GM12878 (cell line): ENCODE measurements around the gene PCGF1. TPM values are rescaled to one million over a fixed set of nuclear protein-coding genes. Genes with fewer than 3 reads are reported as not detected.

Experiments
- ATAC-seq: fragments of 200-7000 bp; cut with Tn5 transposase; 3 replicates; pipeline ENCODE4 v1.9.1; 2020; ENCODE audit warnings: mild to moderate bottlenecking, moderate library complexity
- BruUV-seq: library from RNA; stranded (reverse); fragments of 400-500 nt; replicated peaks from 2 replicates; lab custom pipeline; 2021; lab: Mats Ljungman, UMichigan
- CTCF ChIA-PET: fragments of 300-600 bp; sonication (Branson Sonifier 250); formaldehyde crosslinking; extraction: SDS; loops from one replicate; lab custom pipeline; 2021; ENCODE audit warnings: inconsistent platforms; lab: Yijun Ruan, JAX
- POLR2A ChIA-PET: fragments of 350-600 bp; formaldehyde crosslinking; extraction: SDS; loops from one replicate; lab custom pipeline; 2021; ENCODE audit warnings: inconsistent platforms; lab: Charles Lee
- RAD21 ChIA-PET: fragments of 300-600 bp; sonication (Branson Sonifier 250); formaldehyde crosslinking; loops from one replicate; lab custom pipeline; 2023; ENCODE audit warnings: antibody characterized with exemption; ENCODE audit not compliant: unreplicated experiment; lab: Charles Lee
- SMC1A ChIA-PET: fragments of 300-600 bp; sonication (Branson Sonifier 250); formaldehyde crosslinking; loops from one replicate; lab custom pipeline; 2023; ENCODE audit not compliant: unreplicated experiment, uncharacterized antibody; lab: Charles Lee
- DNase-seq: peaks from one replicate; pipeline ENCODE4 v3.0.0-alpha.2; 2011; ENCODE audit warnings: low read depth, low spot score
- FAIRE-seq: peaks from 3 replicates; lab custom pipeline; 2011; peaks lifted over from hg19 to GRCh38; lab: Jason Lieb, UNC
- H2AFZ ChIP-seq: 2 replicates; pipeline ENCODE4 v1.6.0; 2011; ENCODE audit warnings: low read depth, low read length, control low read depth; ENCODE audit not compliant: control insufficient read depth
- H3K27ac ChIP-seq: 2 replicates; pipeline ENCODE4 v1.5.1; 2011; ENCODE audit warnings: control low read depth; ENCODE audit not compliant: control insufficient read depth, insufficient read depth
- H3K27me3 ChIP-seq, 2 experiments: replicated peaks in 1 of 2; 2 replicates each; pipeline versions ENCODE4 v1.6.0 to v1.6.1; 2011; ENCODE audit warnings: low read length in 1 of 2; ENCODE audit not compliant: control insufficient read depth in 2 of 2, insufficient read depth in 2 of 2
- H3K36me3 ChIP-seq, 2 experiments: 2 replicates each; pipeline ENCODE4 v1.5.1; 2011; ENCODE audit warnings: low read length in 1 of 2; ENCODE audit not compliant: control insufficient read depth in 2 of 2, insufficient read depth in 2 of 2
- H3K4me1 ChIP-seq: 2 replicates; pipeline ENCODE4 v1.6.1; 2011; ENCODE audit warnings: mild to moderate bottlenecking, low read length, moderate library complexity, mixed read lengths; ENCODE audit not compliant: control insufficient read depth, insufficient read depth
- H3K4me2 ChIP-seq: 2 replicates; pipeline ENCODE4 v1.6.0; 2011; ENCODE audit warnings: control low read depth; ENCODE audit not compliant: control insufficient read depth, insufficient read depth
- H3K4me3 ChIP-seq: fragments of 200-600 bp; sonication (generic); 2 replicates; pipeline ENCODE4 v1.5.1; 2016
- H3K79me2 ChIP-seq: 2 replicates; pipeline ENCODE4 v1.6.0; 2011; ENCODE audit warnings: low read length; ENCODE audit not compliant: control insufficient read depth, insufficient read depth
- H3K9ac ChIP-seq: 2 replicates; pipeline ENCODE4 v1.8.0; 2011; ENCODE audit warnings: low read length, control low read depth, mixed read lengths; ENCODE audit not compliant: control insufficient read depth, insufficient read depth
- H3K9me3 ChIP-seq: replicated peaks from 3 replicates; pipeline ENCODE4 v1.5.1; 2011; ENCODE audit warnings: mild to moderate bottlenecking, low read length; ENCODE audit not compliant: control insufficient read depth, insufficient read depth
- H4K20me1 ChIP-seq: 2 replicates; pipeline ENCODE4 v1.6.0; 2011; ENCODE audit not compliant: control insufficient read depth, insufficient read depth
- ATF7 ChIP-seq: fragments of 450-650 bp; IDR thresholded peaks from 2 replicates; pipeline ENCODE4 v1.6.1; 2016; ENCODE audit warnings: low read depth, mild to moderate bottlenecking
- CHD1 ChIP-seq: IDR thresholded peaks from 2 replicates; pipeline ENCODE4 v1.6.1; 2012; ENCODE audit warnings: low read depth, low read length, improper control_type of control experiment
- EP300 ChIP-seq, 2 experiments: fragments of 150-350 bp in 1 of 2; IDR thresholded peaks; 2 replicates each; pipeline ENCODE4 v1.6.1; 2011 to 2012; ENCODE audit warnings: low read depth in 2 of 2, low read length in 2 of 2, borderline replicate concordance in 1 of 2, improper control_type of control experiment in 1 of 2, inconsistent platforms in 1 of 2; ENCODE audit not compliant: control insufficient read depth in 1 of 2
- FOS ChIP-seq: IDR thresholded peaks from 3 replicates; pipeline ENCODE4 v1.6.1; 2011; ENCODE audit warnings: borderline replicate concordance; ENCODE audit not compliant: insufficient read length; ENCODE audit errors: extremely low read depth
- GATAD2B ChIP-seq: fragments of 450-650 bp; conservative IDR thresholded peaks from 2 replicates; pipeline ENCODE4 v1.6.1; 2017; ENCODE audit warnings: low read depth, mild to moderate bottlenecking, moderate library complexity
- HDGF ChIP-seq: fragments of 450-650 bp; IDR thresholded peaks from 2 replicates; pipeline ENCODE4 v1.6.1; 2016; ENCODE audit warnings: antibody characterized with exemption
- KLF5 ChIP-seq: fragments of 450-650 bp; IDR thresholded peaks from 2 replicates; pipeline ENCODE4 v1.6.1; 2014; ENCODE audit warnings: mild to moderate bottlenecking; ENCODE audit not compliant: partially characterized antibody
- NRF1 ChIP-seq: conservative IDR thresholded peaks from 2 replicates; pipeline ENCODE4 v1.6.1; 2011; ENCODE audit warnings: mild to moderate bottlenecking, low read depth, low read length, improper control_type of control experiment
- PAX8 ChIP-seq: fragments of 450-650 bp; IDR thresholded peaks from 2 replicates; pipeline ENCODE4 v1.6.1; 2017; ENCODE audit warnings: mild to moderate bottlenecking, moderate library complexity
- PBX3 ChIP-seq: IDR thresholded peaks from 2 replicates; pipeline ENCODE4 v1.6.1; 2011; ENCODE audit warnings: mild to moderate bottlenecking, low read depth, low read length, moderate library complexity; ENCODE audit not compliant: insufficient replicate concordance
- PML ChIP-seq: IDR thresholded peaks from 2 replicates; pipeline ENCODE4 v1.6.1; 2012; ENCODE audit warnings: low read length, inconsistent platforms
- SP1 ChIP-seq: IDR thresholded peaks from one replicate; pipeline ENCODE4 v1.6.1; 2011; ENCODE audit warnings: low read depth, low read length
- SPI1 ChIP-seq: IDR thresholded peaks from 2 replicates; pipeline ENCODE4 v1.6.1; 2011; ENCODE audit warnings: low read depth, mild to moderate bottlenecking, low read length, moderate library complexity, borderline replicate concordance; ENCODE audit not compliant: insufficient read depth
- TBL1XR1 ChIP-seq: IDR thresholded peaks from 2 replicates; pipeline ENCODE4 v1.6.1; 2012; ENCODE audit warnings: low read depth, low read length, improper control_type of control experiment
- ZBTB33 ChIP-seq: fragments of 450-650 bp; IDR thresholded peaks from 2 replicates; pipeline ENCODE4 v1.6.1; 2017; ENCODE audit warnings: mild to moderate bottlenecking
- ZNF217 ChIP-seq: fragments of 450-650 bp; IDR thresholded peaks from 2 replicates; pipeline ENCODE4 v1.6.1; 2017; ENCODE audit warnings: antibody characterized with exemption, mild to moderate bottlenecking
- ZNF24 ChIP-seq: fragments of 450-650 bp; IDR thresholded peaks from 2 replicates; pipeline ENCODE4 v1.6.1; 2017; ENCODE audit warnings: antibody characterized with exemption, mild to moderate bottlenecking
- ZNF622 ChIP-seq: fragments of 450-650 bp; IDR thresholded peaks from 2 replicates; pipeline ENCODE4 v1.6.1; 2017; ENCODE audit warnings: mild to moderate bottlenecking, inconsistent platforms
- WGBS: methylation state at CpG from one replicate; pipeline ENCODE4 v1.1.6; 2016; ENCODE audit warnings: low lambda C conversion rate; ENCODE audit not compliant: insufficient replicate concordance, insufficient coverage; ENCODE audit errors: missing lambda C conversion rate; 5-methylcytosine and 5-hydroxymethylcytosine counted together
- in situ Hi-C: fragments of 300-500 bp; cut with MboI; formaldehyde crosslinking; loops from 9 replicates; pipeline ENCODE4 v1.14.3; 2018; ENCODE audit warnings: mixed read lengths
- intact Hi-C: fragments of 100-400 bp; cut with micrococcal nuclease; formaldehyde crosslinking; loops from one replicate; pipeline ENCODE4 v1.14.2; 2022; ENCODE audit not compliant: unreplicated experiment
- polyA plus RNA-seq, 11 experiments: library from polyadenylated mRNA; depleted of rRNA in 4 of 11; unstranded in 6 of 11; stranded (reverse) in 5 of 11; fragments of >200 nt; fragmentation: Nextera tagmentation in 4 of 11; fragmentation: Illumina TruSeq in 1 of 11; extraction: Ambion mirVana in 4 of 11; extraction: Trizol in 1 of 11; gene quantifications; 1 replicate in 1 of 11; 2 replicates in 10 of 11; pipeline versions ENCODE4 v1.2.1 to v1.2.3, GENCODE V29; 2011 to 2016; ENCODE audit warnings: inconsistent platforms in 2 of 11, missing spikeins in 2 of 11, low read depth in 1 of 11
- total RNA-seq, 4 experiments: library from RNA; depleted of rRNA in 3 of 4; stranded (reverse); fragments of >200 nt in 3 of 4; fragmentation: Illumina TruSeq in 1 of 4; extraction: Trizol in 1 of 4; gene quantifications; 2 replicates each; pipeline versions ENCODE4 v1.2.1 to v1.2.3, GENCODE V29; 2013 to 2021
- TF ChIP-seq, protein P1 (sequence below): fragments of 450-650 bp; IDR thresholded peaks from 2 replicates; pipeline ENCODE4 v1.6.1; 2017; ENCODE audit warnings: low read depth, mild to moderate bottlenecking, moderate library complexity
- TF ChIP-seq, protein P2 (sequence below): IDR thresholded peaks from 2 replicates; pipeline ENCODE4 v1.6.1; 2012; ENCODE audit warnings: low read length, inconsistent platforms

PCGF1 gene
- total and polyA plus RNA-seq, 10 of the 15 experiments (the other 5 are each of a cell fraction or from before 2014, with no cell fraction given): 23.1 to 50.8 (median 27.4) TPM

DNA sequence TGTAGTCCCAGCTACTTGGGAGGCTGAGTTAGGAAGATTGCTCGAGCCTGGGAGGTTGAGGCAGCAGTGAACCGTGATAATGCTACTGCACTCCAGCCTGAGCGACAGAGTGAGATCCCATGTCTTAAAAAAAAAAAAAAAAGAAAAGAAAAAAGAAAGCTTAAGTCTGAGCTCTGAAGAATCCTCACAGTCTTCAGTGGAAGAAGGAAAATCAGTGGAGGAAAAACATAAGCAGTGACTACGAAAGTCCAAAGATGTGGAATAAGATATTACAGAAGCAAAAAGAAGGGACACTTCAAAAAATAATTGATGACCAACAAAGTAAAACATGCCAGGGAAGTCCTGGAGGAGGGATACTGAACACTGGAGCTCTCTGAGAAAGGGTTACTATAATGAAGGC is 2.8 kb upstream of the PCGF1 start:
- Histone ChIP-seq H4K20me1 (no peaks in the 10 kb centered on the region), H3K79me2 (peaks cover 12% of the 10 kb centered on the region), H3K4me1 (peaks cover 18% of the 10 kb centered on the region), H3K4me2 (no peak overlapping the region), H3K4me3 (no peak overlapping the region), H3K27ac (no peak overlapping the region), H3K9me3 (no peaks in the 10 kb centered on the region), H3K27me3 (peaks cover 13 to 17% of the 10 kb centered on the region in 2 experiments), H3K9ac (no peak overlapping the region), H2AFZ (no peak overlapping the region), H3K36me3 (peaks cover 0 to 7% of the 10 kb centered on the region in 2 experiments; a peak in 1 of 4 replicates)
- SMC1A ChIA-PET: interaction anchor here (0.7 to 5.2 kb wide), 7 partner anchors 9 to 76 kb away, joined by 3 to 71 read pairs (median 4); partner anchors contain the start of genes AUP1, DQX1 and HTRA2
- CTCF ChIA-PET: interaction anchor here (0.6 to 13.9 kb wide), 5 partner anchors 20 to 107 kb away, joined by 3 to 231 read pairs (median 8); partner anchors contain the start of genes AUP1, DQX1 and HTRA2
- WGBS: 62% methylated on average over 3 of the region's 4 CpGs
- in situ Hi-C loops: no loop called here
- ATAC-seq (no peak), FAIRE-seq (no peak), DNase-seq (no peak)
- BruUV-seq: no TSS peak
- TF ChIP-seq, protein P1, sequence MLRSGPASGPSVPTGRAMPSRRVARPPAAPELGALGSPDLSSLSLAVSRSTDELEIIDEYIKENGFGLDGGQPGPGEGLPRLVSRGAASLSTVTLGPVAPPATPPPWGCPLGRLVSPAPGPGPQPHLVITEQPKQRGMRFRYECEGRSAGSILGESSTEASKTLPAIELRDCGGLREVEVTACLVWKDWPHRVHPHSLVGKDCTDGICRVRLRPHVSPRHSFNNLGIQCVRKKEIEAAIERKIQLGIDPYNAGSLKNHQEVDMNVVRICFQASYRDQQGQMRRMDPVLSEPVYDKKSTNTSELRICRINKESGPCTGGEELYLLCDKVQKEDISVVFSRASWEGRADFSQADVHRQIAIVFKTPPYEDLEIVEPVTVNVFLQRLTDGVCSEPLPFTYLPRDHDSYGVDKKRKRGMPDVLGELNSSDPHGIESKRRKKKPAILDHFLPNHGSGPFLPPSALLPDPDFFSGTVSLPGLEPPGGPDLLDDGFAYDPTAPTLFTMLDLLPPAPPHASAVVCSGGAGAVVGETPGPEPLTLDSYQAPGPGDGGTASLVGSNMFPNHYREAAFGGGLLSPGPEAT: no peak
- TF ChIP-seq ZNF622: no peak
- no peak for TF ChIP-seq SP1
- TF ChIP-seq SPI1: no peak
- TF ChIP-seq CHD1: no peak
- TF ChIP-seq PAX8: no peak
- TF ChIP-seq, protein P2, sequence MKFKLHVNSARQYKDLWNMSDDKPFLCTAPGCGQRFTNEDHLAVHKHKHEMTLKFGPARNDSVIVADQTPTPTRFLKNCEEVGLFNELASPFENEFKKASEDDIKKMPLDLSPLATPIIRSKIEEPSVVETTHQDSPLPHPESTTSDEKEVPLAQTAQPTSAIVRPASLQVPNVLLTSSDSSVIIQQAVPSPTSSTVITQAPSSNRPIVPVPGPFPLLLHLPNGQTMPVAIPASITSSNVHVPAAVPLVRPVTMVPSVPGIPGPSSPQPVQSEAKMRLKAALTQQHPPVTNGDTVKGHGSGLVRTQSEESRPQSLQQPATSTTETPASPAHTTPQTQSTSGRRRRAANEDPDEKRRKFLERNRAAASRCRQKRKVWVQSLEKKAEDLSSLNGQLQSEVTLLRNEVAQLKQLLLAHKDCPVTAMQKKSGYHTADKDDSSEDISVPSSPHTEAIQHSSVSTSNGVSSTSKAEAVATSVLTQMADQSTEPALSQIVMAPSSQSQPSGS: no peak
- TF ChIP-seq NRF1: no peak
- no peak for TF ChIP-seq PML
- TF ChIP-seq ZBTB33: no peak
- no peak for TF ChIP-seq ZNF217
- no peak for TF ChIP-seq KLF5
- no peak for TF ChIP-seq ATF7
- no peak for TF ChIP-seq GATAD2B
- no peak for TF ChIP-seq FOS
- TF ChIP-seq ZNF24: no peak
- TF ChIP-seq TBL1XR1: no peak
- TF ChIP-seq PBX3: no peak
- no peak for TF ChIP-seq EP300 (IDR thresholded peaks at IDR 0.05; ENCODE audit: borderline replicate concordance in 1 of 2, control insufficient read depth in 1 of 2, low read depth in 2 of 2, low read length in 2 of 2)
- TF ChIP-seq HDGF: no peak
- RAD21 ChIA-PET: interaction anchor here (5.1 to 5.5 kb wide), 2 partner anchors 21 to 76 kb away, joined by 49 to 61 read pairs; partner anchors contain the start of genes AUP1 and HTRA2
- intact Hi-C loops: no loop called here
- POLR2A ChIA-PET: interaction anchor here (0.6 to 5.8 kb wide), 4 partner anchors 20 to 67 kb away, joined by 3 to 33 read pairs (median 9); partner anchors contain the start of genes AUP1 and HTRA2
